ENCODE measurements around the gene ANKMY1. TPM values are rescaled to one million over a fixed set of nuclear protein-coding genes. Genes with fewer than 3 reads are reported as not detected.
A peak's percentile ranks its signal among the peaks of the same experiment; 100 is the strongest.

ANKMY1 gene
- total RNA-seq, 1 donor from 2014 or later, result 20.6 TPM

- peak overlapping the region; percentile 77 to 96 for H3K4me3 ChIP-seq
Observed at GRCh38 chr2:240588006-240588655, 30.3 kb upstream of the ANKMY1 start.

GRCh38 chr2:240586919-240587800 lies 29.4 kb upstream of the ANKMY1 start:
- Histone ChIP-seq H3K36me3 (peaks cover 0 to 21% of the 10 kb centered on the region in 2 donors), H3K27me3 (no peaks in the 10 kb centered on the region), H3K4me3 (peak overlapping the region; percentile 77 to 96), H3K27ac (peak overlapping the region; percentile 90), H3K4me1 (peaks cover 43% of the 10 kb centered on the region), H3K9me3 (no peaks in the 10 kb centered on the region)
- no peak for TF ChIP-seq POLR2AphosphoS5 (IDR thresholded peaks at IDR 0.05; ENCODE audit: insufficient read depth in 1 of 2, low read depth in 1 of 2)
- no peak for TF ChIP-seq CTCF (IDR thresholded peaks at IDR 0.05)
- intact Hi-C loops (cut with DNase I), result no loop called here
- no peak for DNase-seq (ENCODE audit: extremely low spot score in 2 of 2)

More at GRCh38 chr2:240588006-240588655, 30.3 kb upstream of the ANKMY1 start:
- no peaks in the 10 kb centered on the region for H3K27me3 ChIP-seq
- intact Hi-C loops (cut with DNase I), result no loop called here
- peaks cover 0 to 21% of the 10 kb centered on the region in 2 donors for H3K36me3 ChIP-seq
- H3K27ac ChIP-seq, result no peak overlapping the region
- H3K9me3 ChIP-seq, result no peaks in the 10 kb centered on the region
- TF ChIP-seq POLR2A (IDR thresholded peaks at IDR 0.05), result no peak
- no peak for TF ChIP-seq CTCF (IDR thresholded peaks at IDR 0.05)
- no peak for TF ChIP-seq POLR2AphosphoS5 (IDR thresholded peaks at IDR 0.05; ENCODE audit: insufficient read depth in 1 of 2, low read depth in 1 of 2)
- peaks cover 43% of the 10 kb centered on the region for H3K4me1 ChIP-seq
- no peak for DNase-seq (ENCODE audit: extremely low spot score in 2 of 2)

GRCh38 chr2:240586198-240586918 lies 28.6 kb upstream of the ANKMY1 start, which contains the start of gene CAPN10:
TSS of gene CAPN10 (plus strand) at chr2:240586734. CDS start at chr2:240586912, 178 bp downstream.
- Histone ChIP-seq H3K4me1 (peaks cover 43% of the 10 kb centered on the region), H3K27ac (peak within 1 kb of the TSS; percentile 90), H3K36me3 (peaks cover 0 to 22% of the 10 kb centered on the region in 2 donors), H3K9me3 (no peaks in the 10 kb centered on the region), H3K4me3 (peak within 1 kb of the TSS; percentile 77 to 96), H3K27me3 (no peaks in the 10 kb centered on the region)
- peak in 1 of 3 experiments; percentile 10 for TF ChIP-seq CTCF (IDR thresholded peaks at IDR 0.05)
- no peak for TF ChIP-seq POLR2A (IDR thresholded peaks at IDR 0.05)
- TF ChIP-seq POLR2AphosphoS5 (IDR thresholded peaks at IDR 0.05; ENCODE audit: insufficient read depth in 1 of 2, low read depth in 1 of 2), result peak; percentile 91 to 94
- intact Hi-C loops (cut with DNase I), result no loop called here
- DNase-seq (ENCODE audit: extremely low spot score in 2 of 2), result peak in 1 of 2 donors; percentile 97

- Histone ChIP-seq H3K27ac (peak overlapping the region; percentile 90), H3K4me3 (peak overlapping the region; percentile 77 to 96)
- intact Hi-C loops (cut with DNase I), result no loop called here
Observed at GRCh38 chr2:240585681-240586197, 28.0 kb upstream of the ANKMY1 start.

More at GRCh38 chr2:240585681-240586197, 28.0 kb upstream of the ANKMY1 start:
- Histone ChIP-seq H3K27me3 (no peaks in the 10 kb centered on the region), H3K9me3 (no peaks in the 10 kb centered on the region), H3K36me3 (peaks cover 0 to 20% of the 10 kb centered on the region in 2 donors), H3K4me1 (peaks cover 44% of the 10 kb centered on the region)
- DNase-seq (ENCODE audit: extremely low spot score in 2 of 2), result no peak
- no peak for TF ChIP-seq CTCF (IDR thresholded peaks at IDR 0.05)
- no peak for TF ChIP-seq POLR2A (IDR thresholded peaks at IDR 0.05)
- no peak for TF ChIP-seq POLR2AphosphoS5 (IDR thresholded peaks at IDR 0.05; ENCODE audit: insufficient read depth in 1 of 2, low read depth in 1 of 2)

Data from vagina (tissue), 2 donors.